ENCODE results near the gene MPRIP.
"Not testable (repeated sequence)": the region's sequence is repeated elsewhere in the genome, so short reads cannot be mapped to it uniquely, and the experiment has no call there.

MPRIP gene, protein sequence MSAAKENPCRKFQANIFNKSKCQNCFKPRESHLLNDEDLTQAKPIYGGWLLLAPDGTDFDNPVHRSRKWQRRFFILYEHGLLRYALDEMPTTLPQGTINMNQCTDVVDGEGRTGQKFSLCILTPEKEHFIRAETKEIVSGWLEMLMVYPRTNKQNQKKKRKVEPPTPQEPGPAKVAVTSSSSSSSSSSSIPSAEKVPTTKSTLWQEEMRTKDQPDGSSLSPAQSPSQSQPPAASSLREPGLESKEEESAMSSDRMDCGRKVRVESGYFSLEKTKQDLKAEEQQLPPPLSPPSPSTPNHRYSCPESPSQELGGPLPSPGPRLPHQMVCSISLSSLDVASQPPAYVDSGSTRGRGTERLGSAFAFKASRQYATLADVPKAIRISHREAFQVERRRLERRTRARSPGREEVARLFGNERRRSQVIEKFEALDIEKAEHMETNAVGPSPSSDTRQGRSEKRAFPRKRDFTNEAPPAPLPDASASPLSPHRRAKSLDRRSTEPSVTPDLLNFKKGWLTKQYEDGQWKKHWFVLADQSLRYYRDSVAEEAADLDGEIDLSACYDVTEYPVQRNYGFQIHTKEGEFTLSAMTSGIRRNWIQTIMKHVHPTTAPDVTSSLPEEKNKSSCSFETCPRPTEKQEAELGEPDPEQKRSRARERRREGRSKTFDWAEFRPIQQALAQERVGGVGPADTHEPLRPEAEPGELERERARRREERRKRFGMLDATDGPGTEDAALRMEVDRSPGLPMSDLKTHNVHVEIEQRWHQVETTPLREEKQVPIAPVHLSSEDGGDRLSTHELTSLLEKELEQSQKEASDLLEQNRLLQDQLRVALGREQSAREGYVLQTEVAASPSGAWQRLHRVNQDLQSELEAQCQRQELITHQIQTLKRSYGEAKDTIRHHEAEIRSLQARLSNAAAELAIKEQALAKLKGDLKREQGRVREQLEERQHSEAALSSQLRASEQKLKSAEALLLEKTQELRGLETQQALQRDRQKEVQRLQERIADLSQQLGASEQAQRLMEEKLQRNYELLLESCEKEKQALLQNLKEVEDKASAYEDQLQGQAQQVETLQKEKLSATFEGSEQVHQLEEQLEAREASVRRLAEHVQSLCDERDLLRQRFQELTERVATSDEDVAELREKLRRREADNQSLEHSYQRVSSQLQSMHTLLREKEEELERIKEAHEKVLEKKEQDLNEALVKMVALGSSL (N-terminal part only)

DNA sequence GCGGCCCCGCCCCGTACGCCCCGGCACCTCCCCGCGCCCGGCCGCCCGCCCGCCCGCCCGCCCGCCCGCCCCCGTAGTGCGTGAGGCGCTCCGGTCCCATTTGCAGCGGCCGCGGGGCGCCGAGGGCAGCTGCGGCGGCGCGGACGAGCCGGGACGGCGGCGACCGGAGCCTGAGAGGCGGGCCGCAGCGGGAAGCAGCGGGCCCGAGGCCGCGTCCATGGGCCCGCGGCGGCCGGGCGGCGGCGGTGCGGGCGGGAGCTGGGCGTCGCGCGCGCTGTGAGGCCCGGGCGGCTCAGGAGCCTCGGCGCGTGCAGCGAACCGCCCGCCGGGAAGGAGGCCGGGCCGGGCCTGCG, at the start of gene MPRIP:
MPRIP (plus strand) TSS at position 74 of the 353 bp plus-strand sequence. CDS start 392 bp downstream, outside the sequence.
- no peak for DNase-seq

DNA sequence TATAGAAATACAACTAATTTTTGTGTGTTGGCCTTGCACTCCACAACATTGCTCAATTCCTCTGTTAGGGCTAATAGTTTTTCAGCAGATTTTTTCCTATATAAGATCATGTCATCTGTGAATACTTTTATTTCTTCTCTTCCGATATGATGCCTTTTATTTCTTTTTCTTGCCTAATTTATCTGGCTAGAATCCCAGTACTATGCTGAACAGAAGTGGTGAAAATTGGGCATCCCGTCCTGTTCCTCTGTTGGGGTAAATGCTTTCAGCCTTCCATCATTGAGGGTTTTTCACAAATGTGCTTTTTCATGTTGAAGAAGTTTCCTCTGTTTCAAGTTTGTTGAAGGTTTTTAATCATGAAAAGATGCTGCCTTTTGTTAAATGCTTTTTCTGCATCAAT, 47.6 kb upstream of the MPRIP start:
- DNase-seq = no peak

DNA sequence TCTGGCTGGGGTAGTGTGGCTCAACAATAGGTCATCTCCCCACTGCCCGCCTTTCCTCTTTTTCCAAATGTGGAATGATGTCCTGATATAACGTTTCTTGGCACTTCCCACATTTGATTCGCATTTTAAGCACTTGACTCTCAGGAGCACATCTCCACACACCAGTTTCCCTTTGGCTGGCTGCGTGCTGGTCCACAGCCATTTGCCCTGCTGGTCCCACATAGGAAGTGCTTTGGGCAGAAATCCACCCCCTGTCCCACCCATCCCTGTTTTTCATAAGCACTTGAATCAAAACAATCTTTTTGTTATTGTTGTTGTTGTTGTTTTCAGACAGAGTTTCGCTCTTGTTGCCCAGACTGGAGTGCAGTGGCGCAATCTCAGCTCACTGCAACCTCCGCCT, 46.3 kb upstream of the MPRIP start:
- no peak for DNase-seq

DNA sequence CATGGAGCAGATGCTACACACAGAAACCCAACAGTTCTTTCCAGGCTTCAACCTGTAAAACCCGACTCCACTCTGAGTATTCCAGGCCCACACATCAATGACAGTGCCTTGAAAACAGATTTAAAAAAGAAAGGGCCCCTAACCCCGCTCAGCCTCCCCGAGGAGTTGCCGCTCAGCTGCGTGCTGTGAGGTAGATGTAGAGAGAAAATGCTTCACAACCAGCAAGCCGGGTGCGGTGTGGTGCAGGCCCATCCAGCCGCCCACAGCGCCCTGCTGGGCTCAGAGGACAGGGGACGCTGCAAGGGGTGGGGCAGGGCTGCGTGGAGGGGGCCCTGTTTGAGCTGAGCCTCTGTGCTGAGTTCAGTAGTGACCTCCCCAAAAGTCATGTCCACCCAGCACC, 45.5 kb upstream of the MPRIP start:
- not testable (repeated sequence) for DNase-seq

DNA sequence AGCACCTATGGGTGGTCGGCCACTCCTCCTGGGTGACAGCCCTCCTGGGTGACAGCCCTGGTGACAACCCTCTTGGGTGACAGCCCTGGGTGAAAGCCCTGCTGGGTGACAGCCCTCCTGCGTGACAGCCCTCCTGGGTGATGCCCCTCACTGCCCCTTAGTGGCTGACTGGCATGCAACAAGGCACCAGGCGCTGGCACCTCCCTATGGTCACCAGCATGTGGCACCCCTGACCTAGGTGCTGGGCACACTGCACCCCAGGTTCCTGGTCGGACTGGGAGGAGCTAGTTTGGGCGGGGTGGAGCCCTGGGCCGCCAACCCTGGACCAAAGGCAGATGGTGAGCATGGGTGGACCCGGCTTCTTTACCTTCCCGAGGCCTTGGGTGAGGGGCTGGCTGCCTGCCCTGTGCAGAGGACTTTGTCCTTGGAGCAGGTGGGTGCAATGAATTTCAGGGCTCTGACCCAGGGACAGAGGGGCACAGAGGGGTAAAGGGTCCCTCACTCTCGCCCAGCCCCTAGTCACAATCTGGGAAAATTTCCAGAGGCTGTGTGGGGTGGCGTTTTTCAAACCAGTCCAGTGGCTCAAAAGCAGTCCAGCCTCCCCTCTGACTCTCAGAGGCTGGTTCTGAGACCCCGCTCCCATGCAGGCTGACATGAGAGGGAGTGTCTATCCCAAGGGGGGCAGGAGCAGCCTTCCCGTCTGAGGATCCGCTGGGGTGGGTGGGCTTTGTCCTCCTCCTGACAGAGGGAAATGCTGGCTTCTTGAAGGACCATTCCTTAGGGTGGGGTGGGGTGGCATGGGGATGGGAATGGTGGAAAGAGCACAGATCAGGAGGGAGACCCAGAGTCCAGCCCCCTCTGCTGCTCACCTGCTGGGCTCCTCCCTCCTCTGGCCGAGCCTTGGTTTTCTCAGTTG, 44.5 kb upstream of the MPRIP start:
- no peak for DNase-seq

DNA sequence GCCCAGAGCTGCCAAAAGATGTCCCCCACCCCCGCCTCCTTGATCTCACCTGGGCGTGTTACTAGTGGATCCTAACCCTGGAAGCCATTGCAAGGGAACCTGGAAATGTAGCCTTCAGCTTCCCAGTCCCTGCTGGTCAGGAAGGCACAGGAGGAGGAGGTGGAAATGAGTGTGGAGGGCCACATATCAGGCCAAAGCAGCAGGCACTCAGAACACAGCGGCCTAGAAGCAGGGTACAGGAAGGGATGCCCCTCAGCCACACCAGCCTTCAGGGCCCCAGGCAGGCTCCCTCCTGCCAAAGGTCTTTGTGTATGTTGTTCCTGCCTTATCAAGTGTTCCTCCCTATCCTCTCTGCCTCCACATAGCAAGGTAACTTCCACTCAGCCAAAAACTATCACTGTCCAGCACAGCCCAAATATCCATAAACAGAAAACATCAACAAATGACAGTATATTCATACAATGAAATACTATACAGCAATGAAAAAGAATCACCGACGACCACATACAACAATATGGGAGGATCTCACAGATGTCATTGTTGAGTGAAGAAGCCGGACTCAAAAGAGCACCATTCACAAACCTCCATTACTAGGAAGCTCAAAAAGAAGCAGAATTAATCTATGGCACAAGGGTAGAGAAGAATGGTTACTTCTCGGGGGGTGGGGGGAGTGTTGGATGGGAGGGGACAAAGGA, 42.2 kb upstream of the MPRIP start:
- no peak for DNase-seq

DNA sequence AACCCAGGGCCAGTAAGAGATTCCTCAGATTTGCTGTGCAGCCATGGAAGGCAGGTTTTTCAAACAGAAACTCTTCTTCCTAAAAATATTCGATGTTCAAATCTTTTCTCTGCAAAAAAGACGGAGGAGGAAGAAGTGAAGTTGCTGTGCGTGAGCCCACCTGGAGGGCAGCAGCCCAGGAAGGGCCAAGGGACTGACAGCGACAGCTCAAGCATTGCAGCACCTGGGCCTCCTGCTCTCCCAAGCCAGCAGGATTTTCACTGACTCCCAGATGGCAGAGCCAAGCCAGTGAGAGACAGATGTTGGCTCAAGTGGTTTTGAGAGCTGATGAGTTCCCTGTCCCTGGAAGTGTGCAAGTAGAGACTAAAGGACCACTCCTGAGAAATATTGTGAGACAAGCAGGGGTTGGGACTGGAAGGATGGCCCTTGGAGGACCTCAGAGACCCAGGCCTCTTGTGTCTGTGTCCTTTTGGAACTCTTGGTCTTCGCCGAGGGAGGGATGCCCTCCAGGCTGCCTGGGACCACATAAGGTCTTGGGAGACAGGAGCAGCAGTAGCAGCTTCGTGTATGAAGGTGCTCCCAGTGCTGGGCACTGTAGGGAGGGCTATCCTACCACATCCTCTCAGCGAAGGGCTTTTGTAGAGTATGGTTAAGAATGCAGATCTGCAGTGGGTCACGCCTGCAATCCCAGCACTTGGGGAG, 41.0 kb upstream of the MPRIP start:
- no peak for DNase-seq

DNA sequence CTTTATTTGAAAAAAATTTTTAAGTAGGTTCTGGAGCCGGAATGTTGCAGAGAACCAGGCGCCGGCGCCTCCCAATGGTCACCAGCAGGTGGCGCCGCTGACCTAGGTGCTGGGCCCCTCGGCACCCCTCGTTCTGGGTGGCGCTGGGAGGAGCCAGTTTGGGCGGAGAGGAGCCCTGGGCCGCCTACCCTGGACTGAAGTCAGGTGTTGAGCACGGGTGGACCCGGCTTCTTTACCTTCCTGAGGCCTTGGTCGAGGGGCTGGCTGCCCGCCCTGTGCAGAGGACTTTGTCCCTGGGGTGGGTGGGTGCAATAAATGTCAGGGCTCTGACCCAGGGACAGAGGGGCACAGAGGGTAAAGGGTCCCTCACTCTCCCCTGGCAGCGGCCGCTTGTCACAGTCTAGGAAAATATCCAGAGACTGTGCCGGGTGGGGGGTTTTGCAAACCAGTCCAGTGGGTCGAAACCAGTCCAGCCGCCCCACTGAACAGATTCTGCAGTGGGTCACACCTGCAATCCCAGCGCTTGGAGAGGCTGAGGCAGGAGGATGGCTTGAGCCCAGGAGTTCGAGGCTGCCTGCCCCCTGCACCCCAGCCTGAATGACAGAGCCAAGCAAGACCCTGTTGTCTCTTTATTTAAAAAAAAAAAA, 40.3 kb upstream of the MPRIP start:
- peak; percentile 82 for DNase-seq

DNA sequence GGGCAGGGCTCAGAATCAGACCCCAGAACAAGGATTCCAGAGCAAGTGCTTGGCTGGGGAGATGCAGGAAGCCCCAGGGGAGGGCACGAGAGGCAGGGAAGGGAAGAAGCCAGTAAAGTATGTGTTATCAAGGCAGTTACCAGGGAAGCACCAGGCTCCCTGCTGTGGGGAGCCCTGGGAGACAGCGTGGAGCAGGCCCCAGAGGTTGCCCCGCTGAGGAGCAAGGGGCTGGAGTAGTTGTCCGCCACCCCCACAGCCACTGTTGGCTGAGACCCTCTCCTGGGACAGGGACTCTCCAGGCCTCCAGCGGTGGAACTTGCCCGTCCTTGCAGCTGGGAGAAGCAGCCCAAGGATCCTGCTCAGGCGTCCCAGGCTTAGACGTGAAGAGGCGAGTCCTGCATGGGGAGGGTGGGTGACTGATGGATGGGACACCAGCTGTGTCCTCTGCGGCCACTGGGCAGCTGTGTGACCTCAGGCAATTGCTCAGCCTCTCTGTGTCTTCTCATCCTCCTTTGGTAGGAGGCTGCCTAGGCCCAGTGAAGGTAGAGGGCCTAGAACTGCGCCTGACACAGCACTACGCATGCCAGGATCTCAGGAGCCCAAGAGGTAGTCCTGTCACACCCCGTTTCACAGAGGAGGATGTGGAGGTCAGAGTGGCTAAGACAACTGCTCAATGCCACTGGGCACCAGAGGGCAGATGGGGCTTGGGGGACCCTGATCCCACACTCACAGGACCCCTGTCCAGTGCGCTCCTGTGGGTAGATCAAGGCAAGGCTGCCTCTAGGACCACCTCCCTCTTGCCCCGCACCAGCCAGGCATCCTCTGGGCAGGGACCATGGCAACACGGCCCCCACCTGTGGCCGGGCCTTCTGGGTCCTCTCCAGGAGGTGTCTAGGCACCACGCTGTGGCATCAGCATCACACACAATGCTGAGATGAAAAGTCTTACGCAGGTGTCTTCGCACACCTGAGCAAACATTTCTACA, 39.2 kb upstream of the MPRIP start:
- not testable (repeated sequence) for DNase-seq

DNA sequence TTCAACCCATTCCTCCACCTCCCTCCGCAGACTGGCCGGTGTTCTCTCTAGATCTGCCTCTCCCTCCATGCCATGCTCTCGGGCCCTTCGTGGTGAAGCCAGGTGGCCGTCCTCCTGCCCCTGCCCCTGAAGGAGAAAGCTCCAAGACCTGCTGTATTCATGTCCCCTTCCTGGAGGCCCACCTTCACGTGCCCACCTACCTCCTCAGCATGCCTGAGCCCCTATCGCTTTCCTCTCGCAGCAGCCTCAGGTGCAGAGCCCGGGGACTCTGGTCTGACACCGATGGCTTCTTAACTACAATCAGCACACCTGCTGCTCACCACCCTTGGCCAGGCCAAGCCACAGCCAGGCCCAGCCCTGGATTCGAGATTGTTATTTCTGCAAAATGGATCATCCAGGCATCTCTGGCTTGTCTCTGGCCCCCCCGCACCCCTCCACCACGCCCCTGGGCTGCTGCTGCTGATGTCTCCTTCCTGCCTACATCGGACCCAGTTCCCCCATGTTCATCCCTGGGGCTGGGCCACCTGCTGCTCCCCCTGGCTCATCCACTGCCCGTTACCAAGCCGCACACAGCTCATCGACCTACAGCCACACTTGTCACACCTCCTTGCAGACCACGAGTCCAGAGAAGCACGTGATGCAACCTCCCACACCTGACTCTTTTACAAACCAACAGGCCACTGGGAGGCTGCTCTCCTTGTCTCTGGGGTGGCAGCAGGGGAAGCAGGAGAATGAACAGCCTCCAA, 37.8 kb upstream of the MPRIP start:
- no peak for DNase-seq

DNA sequence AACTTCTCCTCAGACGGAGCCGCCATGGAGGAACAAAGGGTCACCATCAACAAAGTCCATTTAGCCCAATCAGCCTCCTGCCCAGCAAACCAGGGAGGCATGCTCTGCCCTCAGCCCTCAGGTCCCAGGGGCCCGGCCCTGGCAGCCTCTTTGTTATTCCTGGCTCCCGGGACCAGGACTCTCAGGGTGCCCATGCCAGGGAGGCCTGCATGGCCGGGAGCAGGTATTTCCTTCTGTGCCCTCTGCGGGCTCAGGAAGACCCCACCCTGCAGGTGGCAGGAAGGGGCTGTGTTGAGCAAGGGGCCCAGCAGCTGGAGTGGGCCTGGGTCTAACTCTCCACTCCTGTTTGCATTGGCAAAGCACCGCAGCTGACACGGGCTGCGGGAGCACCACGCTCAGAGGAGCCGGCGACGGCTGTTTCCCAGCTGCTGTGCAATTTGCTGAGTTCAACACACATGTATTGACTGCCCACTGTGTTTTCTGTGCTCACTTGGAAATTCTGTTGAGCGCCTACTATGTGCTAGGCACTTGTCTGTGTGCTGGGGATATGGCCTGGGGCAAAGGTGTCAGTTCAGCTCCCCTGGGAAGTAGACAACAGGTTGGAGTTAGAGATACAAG, 37.2 kb upstream of the MPRIP start:
- not testable (repeated sequence) for DNase-seq

DNA sequence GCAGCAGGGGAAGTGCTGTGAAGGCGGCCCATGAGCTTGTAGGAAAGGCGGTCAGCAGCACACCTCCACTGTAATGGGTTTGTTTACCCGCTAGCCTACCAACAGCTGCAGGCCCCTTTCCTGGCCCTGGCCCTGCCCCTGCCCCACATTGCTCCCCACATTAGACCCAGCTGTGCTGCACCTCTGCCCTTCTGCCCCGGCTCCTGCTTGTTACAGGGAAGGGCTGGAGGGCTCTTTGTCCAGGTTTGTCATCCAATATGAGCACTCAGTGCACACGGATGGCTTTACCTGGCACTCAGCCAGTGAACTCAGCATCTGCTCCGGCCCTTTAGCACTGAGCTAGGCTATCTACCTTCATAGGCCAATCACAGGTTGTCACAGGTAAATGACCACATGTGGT, 34.4 kb upstream of the MPRIP start:
- not testable (repeated sequence) for DNase-seq

DNA sequence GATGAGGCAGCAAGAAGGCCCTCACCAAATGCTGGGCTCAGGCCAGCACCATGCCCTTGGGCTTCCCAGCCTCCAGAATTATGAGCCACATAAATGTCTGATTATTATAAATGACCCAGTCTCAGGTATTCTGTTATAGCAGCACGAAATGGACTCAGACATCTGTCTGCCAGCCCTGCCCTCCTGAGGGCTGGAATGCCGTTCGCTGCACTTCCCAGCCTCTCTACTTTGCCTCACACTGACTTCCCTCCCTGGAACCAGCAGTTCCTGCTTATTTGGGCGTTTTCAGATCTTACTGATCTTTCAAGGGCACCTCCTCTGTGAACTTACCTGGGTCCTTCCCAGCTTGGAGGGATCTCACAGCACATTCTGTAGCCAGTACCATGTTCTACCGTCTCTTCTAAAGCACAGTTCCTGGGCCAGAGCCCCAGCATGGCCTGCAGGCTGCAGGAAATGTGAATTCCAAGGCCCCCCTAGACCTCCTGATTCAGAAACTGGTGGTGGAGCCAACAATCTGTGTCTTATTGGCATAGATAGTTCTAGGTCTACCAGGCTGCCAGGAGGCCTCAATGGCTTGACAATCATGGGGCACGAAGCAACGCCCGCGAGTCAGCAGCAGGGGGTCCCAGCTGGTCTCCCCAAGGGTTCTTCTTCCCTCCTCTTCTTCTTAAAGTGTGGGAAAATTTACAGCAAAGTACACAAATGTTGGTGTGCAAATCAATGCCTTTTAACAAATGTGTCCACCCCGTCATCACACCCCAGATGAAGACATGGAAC, 33.4 kb upstream of the MPRIP start:
- DNase-seq = not testable (repeated sequence)

DNA sequence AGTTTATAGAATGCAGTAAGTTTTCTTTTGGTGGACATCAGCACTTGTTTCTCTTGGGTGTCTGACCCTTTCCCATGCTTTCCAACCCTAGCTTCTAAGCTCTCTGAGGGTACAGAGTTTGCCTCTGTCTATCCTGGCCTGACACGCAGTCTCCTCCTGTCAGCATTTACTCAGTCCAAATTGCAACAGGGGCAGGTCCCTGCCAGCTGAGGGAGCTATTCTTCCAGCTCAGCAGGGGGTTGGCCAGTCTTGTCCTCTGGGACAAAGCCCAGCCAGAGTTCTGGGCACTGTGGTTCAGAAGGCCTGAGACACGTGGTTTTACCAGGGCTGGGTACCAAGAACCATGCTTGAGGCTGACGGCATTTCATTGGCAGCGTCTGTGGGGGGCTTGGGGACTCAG, 32.3 kb upstream of the MPRIP start:
- not testable (repeated sequence) for DNase-seq

DNA sequence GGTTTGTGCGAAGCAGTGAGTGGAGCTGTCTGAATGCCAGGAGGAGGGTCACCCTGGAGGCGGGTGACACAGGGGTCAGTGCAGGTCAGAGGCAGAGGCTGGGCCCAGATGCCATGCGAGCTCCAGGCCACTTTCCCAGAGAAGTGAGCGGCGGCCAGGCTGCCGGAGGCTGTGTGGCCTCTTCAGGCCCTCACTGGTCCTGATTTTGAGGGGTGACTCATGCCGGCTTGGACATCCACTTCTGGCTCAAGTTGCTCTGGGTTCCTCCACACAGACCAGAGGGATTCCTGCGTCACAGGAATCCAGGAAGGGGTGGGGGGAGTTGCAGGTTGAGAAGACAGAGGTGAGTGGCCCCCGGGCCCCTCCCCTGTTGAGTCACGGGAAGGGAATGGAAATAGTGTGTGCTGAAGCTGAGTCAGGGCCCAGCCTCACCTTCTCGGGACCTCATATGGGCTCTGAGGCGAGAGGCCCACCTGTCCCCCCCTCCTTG, 31.7 kb upstream of the MPRIP start:
- DNase-seq = not testable (repeated sequence)

DNA sequence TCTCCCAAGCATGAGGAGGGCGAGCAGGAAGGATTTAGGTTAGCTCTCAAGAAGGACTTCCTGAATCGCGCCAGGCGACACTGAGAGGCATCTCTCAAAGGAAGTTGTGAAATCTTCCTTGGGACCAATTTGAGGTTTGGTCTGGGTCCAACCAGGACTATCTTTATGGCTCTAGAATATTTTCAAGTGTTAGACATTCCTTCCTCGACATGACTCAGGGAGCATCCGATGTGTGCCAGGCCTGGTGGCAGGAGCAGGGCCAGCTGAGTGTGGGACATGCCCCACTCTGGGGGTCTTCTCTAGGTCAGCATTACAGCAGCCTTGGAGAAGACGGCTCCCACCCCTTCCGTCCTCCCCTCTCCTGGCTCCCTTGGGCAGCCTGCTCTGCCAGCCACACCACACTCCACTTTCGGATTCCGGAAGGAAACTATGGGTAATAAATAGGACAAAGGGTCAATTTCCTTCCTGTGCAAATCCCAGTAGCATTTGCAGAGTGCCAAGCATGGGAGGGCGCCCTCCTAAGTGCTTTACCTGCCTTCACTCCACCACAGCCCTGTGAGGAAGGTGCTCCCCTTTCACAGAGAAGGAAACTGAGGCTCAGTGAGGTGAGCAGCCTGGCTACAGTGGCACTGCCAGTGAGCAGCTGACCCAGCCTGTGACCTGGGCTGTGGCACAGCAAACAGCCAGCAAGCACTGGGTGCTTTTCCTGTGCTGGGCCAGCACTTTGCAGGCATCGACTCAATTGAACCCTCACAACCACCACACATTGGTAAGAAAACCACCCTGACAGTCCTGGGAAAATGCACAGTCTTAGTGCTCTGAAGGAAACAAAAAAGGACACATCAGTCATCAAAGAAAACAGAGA, 31.0 kb upstream of the MPRIP start:
- DNase-seq = not testable (repeated sequence)

Measured in NCI-H1694 (cell line).